Thymus (tissue), 11 donors: ENCODE results near the gene GALNTL6. TPM values are rescaled to one million over a fixed set of nuclear protein-coding genes. Genes with fewer than 3 reads are reported as not detected.
"Not testable (repeated sequence)": the region's sequence is repeated elsewhere in the genome, so short reads cannot be mapped to it uniquely, and the experiment has no call there.

ENCODE experiments used
- DNase-seq, 9 donors: peaks; one replicate each; pipeline ENCODE4 v3.0.0-alpha.2; 2013; ENCODE audit warnings: low spot score in 9 of 9, low read depth in 6 of 9, missing footprints in 1 of 9
- H3K27ac ChIP-seq, 2 donors: one replicate each; pipeline ENCODE4 v1.5.1; 2013; ENCODE audit warnings: control low read depth in 1 of 2, low read depth in 1 of 2, low read length in 1 of 2, mild to moderate bottlenecking in 1 of 2, moderate library complexity in 1 of 2
- H3K27me3 ChIP-seq, 2 donors: one replicate each; pipeline ENCODE4 v1.5.1; 2013; ENCODE audit warnings: low read length in 1 of 2; ENCODE audit not compliant: control insufficient read depth in 2 of 2, insufficient read depth in 1 of 2
- H3K36me3 ChIP-seq, 2 donors: one replicate each; pipeline ENCODE4 v1.5.1; 2013; ENCODE audit warnings: low read length in 1 of 2, mild to moderate bottlenecking in 1 of 2, moderate library complexity in 1 of 2; ENCODE audit not compliant: control insufficient read depth in 2 of 2, insufficient read depth in 2 of 2
- H3K4me1 ChIP-seq, 2 donors: one replicate each; pipeline ENCODE4 v1.5.1; 2013; ENCODE audit warnings: low read length in 2 of 2; ENCODE audit not compliant: control insufficient read depth in 2 of 2, insufficient read depth in 2 of 2
- H3K4me3 ChIP-seq, 2 donors: one replicate each; pipeline ENCODE4 v1.5.1; 2013; ENCODE audit warnings: low read length in 2 of 2, control low read depth in 1 of 2, mild to moderate bottlenecking in 1 of 2
- H3K9me3 ChIP-seq, 2 donors: one replicate each; pipeline ENCODE4 v1.5.1; 2013; ENCODE audit warnings: low read length in 1 of 2, mild to moderate bottlenecking in 1 of 2; ENCODE audit not compliant: control insufficient read depth in 2 of 2, insufficient read depth in 1 of 2
- WGBS: extraction: QIAGEN DNeasy Blood & Tissue Kit; methylation state at CpG from one replicate; pipeline ENCODE4 v1.1.7; 2013; 5-methylcytosine and 5-hydroxymethylcytosine counted together
- polyA plus RNA-seq: library from polyadenylated mRNA; stranded (reverse); fragments of 200-250 nt; gene quantifications from one replicate; pipeline ENCODE4 v1.2.3, GENCODE V29; 2013
- total RNA-seq: library from RNA; stranded (reverse); fragments of 120-200 nt; gene quantifications from one replicate; pipeline ENCODE4 v1.2.4, GENCODE V29; 2013
- donor health status: healthy.

The GALNTL6 gene
- total and polyA plus RNA-seq, 2 donors, result 0.05 TPM

DNA sequence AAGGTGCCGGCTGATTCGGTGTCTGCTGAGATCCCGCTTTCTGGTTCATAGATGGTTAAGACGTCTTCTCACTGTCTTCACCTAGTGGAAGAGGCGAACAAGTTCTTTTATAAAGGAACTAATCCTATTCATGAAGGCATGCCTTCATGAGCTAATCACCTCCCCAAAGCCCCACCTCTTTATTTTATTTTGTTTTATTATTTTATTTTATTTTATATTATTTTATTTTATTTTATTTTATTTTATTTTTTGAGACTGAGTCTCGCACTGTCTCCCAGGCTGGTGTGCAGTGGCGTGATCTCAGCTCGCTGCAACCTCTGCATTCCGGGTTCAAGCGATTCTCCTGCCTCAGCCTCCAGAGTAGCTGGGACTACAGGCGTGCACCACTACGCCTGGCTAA lies 615.8 kb downstream of the GALNTL6 start:
- H3K27me3 ChIP-seq, H3K4me3 ChIP-seq, H3K27ac ChIP-seq, H3K36me3 ChIP-seq, DNase-seq, H3K4me1 ChIP-seq, H3K9me3 ChIP-seq: not testable (repeated sequence)
- 97% methylated on average over 12 of the region's 12 CpGs for WGBS

DNA sequence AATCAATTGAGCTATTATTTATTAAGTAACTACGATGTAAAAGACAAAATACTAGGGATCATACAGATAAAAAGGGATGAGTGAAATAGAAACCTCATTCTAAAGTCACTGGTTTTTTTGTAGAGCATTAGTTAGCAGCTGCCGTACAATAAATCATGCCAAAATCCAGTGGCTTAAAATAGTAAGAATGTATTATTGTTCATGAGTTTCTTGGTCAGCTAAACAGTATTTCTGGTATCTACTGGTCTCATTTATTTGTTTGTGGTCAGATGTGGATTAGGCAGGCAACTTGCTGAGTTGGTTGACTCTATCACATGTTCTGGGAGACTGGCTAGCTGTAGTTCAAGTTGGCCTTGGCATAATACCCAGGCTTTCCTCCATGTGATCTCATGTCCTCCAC lies 667.3 kb downstream of the GALNTL6 start:
- 95% methylated on average over 2 of the region's 2 CpGs for WGBS

DNA sequence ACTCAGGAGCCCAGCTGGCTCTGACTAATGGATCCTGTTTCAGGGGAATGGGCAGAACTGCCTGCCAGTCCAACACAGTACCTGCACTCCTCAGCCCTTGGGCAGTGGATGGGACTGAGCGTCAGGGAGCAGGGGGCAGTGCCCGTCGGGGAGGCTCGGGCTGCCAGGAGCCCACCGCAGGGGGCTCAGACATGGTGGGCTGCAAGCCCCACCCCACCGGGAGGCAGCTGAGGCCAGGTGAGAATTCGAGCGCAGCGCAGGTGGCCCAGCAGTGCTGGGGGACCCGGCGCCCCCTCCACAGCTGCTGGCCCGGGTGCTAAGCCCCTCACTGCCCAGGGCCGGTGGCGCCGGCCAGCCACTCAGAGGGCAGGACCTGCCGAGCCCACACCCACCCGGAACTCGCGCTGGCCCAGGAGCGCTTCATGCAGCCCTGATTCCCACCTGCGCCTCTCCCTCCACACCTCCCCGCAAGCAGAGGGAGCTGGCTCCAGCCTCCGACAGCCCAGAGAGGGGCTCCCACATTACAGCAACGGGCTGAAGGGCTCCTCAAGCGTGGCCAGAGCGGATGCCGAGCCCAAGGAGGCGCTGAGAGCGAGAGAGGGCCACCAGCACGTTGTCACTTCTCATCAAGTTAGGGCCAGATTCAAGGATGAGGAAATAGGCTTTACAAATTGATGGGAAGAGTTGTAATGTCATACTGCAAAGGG lies 668.8 kb downstream of the GALNTL6 start:
- no peak overlapping the region for H3K27ac ChIP-seq
- WGBS, result 93% methylated on average over 30 of the region's 30 CpGs
- peaks cover 0 to 8% of the 10 kb centered on the region in 2 donors for H3K9me3 ChIP-seq
- H3K36me3 ChIP-seq, result no peaks in the 10 kb centered on the region
- no peaks in the 10 kb centered on the region for H3K4me1 ChIP-seq
- DNase-seq, result no peak
- no peak overlapping the region for H3K4me3 ChIP-seq
- no peaks in the 10 kb centered on the region for H3K27me3 ChIP-seq

More for the DNA sequence above, 667.3 kb downstream of the GALNTL6 start:
- Histone ChIP-seq H3K9me3 (peaks cover 0 to 8% of the 10 kb centered on the region in 2 donors), H3K27ac (no peak overlapping the region), H3K4me3 (no peak overlapping the region), H3K27me3 (no peaks in the 10 kb centered on the region), H3K4me1 (no peaks in the 10 kb centered on the region), H3K36me3 (no peaks in the 10 kb centered on the region)
- DNase-seq, result no peak

DNA sequence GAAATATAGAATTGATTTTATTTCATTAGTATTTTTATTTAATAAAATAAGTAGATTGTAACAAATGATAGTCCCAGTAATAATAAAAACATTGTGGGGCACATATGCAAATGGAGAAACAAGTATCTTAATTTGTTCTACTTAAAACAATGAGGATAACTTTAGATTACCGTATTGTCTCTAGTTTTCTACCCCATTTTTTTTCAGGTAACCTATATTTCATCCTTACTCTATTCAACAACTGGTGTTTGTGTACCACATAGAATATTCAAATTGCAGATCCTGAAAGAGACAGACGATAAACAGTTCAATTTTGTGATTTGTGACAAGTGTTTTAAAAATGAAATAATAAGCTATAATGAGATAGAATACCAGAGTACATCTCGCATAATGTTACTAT lies 671.8 kb downstream of the GALNTL6 start:
- H3K27ac ChIP-seq, result no peak overlapping the region
- H3K36me3 ChIP-seq, result no peaks in the 10 kb centered on the region
- H3K9me3 ChIP-seq, result peaks cover 1 to 8% of the 10 kb centered on the region in 2 donors
- no peak overlapping the region for H3K4me3 ChIP-seq
- H3K4me1 ChIP-seq, result no peaks in the 10 kb centered on the region
- no peak for DNase-seq
- no peaks in the 10 kb centered on the region for H3K27me3 ChIP-seq
- 95% methylated on average over 3 of the region's 3 CpGs for WGBS

DNA sequence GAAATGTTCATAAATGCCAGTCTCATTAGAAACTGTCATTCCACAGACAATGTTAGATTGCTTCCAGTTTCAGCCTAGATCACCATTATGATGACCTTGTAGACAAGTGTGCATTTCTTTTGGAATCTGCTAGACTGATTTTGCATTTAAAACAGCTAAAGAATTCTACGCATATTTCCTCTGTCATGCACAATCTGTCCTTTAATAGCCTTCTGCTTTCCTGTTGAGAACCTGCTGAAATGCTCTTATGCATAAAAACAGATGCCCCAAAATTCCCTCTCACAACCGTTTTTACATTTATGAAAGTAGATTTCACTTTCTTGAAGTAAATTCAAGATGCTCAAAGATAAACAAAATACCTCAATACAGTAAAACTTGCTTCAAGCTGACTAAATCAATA lies 673.3 kb downstream of the GALNTL6 start:
- Histone ChIP-seq H3K36me3 (no peaks in the 10 kb centered on the region), H3K9me3 (peaks cover 1 to 8% of the 10 kb centered on the region in 2 donors), H3K27me3 (no peaks in the 10 kb centered on the region), H3K4me3 (no peak overlapping the region), H3K27ac (no peak overlapping the region), H3K4me1 (no peaks in the 10 kb centered on the region)
- 96% methylated on average over 2 of the region's 2 CpGs for WGBS
- no peak for DNase-seq

DNA sequence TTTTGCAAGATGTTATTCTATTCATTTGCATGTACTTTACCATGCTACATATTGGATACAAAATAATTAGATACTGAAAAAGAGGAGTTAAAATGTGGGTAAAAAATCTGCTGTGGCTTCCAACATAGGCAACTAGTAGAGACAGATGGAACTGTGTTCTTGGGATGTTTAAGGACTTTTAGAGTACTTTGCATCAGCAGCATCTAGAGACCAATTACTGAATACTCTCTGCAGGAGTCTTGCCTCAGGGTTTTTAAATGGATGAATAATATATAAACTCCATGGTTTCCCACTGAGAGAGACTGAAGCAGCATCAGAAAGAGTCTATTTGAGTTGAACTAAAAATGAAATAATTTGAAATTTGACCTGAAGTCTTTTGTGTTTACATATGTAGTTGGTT lies 676.7 kb downstream of the GALNTL6 start:
- DNase-seq, result no peak
- Histone ChIP-seq H3K27me3 (no peaks in the 10 kb centered on the region), H3K4me1 (no peaks in the 10 kb centered on the region), H3K36me3 (no peaks in the 10 kb centered on the region), H3K27ac (no peak overlapping the region), H3K4me3 (no peak overlapping the region), H3K9me3 (peaks cover 0 to 1% of the 10 kb centered on the region in 2 donors)

DNA sequence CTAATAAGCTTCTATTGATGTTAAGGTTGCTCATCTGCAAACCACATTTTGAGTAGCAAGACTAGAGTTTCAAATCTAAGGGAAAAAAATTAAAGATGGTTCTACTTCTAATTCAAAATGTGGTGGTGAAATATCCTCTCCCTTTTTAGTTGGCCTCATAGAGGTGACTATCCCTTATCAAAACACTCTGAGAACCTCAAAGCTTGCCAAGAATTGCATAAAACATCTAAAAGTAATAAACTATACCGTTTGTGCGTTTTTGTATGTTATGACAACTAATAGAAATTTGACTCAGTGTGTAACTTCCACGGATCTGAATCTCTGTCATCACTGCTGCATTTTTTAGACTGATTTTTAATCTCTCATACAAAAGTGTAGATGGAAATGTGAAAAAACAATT lies 682.6 kb downstream of the GALNTL6 start:
- 87% methylated on average over 3 of the region's 3 CpGs for WGBS
- Histone ChIP-seq H3K9me3 (no peaks in the 10 kb centered on the region), H3K4me1 (no peaks in the 10 kb centered on the region), H3K27me3 (no peaks in the 10 kb centered on the region), H3K4me3 (no peak overlapping the region), H3K36me3 (no peaks in the 10 kb centered on the region), H3K27ac (no peak overlapping the region)
- no peak for DNase-seq

DNA sequence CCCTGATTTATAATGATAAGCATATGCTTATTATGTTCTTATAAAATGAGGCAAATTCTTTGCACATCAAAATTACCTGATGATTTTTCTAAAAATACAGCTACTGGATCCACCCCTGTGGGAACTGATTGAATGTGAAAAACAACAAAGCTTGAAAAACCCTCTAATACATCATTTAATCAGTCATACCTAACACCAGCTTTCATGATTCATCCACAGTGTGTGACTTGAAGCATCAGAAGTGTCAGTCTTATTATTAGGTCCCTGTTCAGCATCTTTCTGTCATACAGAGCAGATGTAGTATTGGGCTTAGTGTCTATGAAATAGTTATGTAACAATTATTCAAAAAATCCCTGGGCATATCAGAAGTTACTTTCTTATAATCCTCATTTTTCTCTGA lies 684.1 kb downstream of the GALNTL6 start:
- Histone ChIP-seq H3K27me3 (no peaks in the 10 kb centered on the region), H3K4me1 (no peaks in the 10 kb centered on the region), H3K36me3 (no peaks in the 10 kb centered on the region), H3K27ac (no peak overlapping the region), H3K4me3 (no peak overlapping the region), H3K9me3 (no peaks in the 10 kb centered on the region)
- DNase-seq, result no peak

DNA sequence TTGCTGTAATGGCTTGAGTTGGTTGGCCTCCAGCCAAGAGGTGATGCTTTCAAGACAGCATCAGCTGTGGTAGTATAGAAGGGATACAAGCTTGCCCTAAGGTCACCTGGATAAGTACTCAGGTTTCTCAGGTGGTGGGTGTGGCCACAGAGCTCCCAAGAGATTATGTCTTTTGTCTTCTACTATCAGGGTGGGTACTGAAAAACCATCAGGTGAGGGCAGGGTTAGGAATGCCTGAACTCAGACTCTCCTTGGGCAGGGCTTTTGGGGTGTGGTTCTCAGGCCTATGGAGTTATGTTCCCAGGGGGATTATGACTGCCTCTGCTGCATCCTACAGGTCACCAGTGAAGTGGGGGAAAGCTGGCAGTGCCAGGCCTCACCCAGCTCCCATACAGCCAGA lies 700.8 kb downstream of the GALNTL6 start:
- H3K27ac ChIP-seq, result no peak overlapping the region
- H3K9me3 ChIP-seq, result no peaks in the 10 kb centered on the region
- no peaks in the 10 kb centered on the region for H3K27me3 ChIP-seq
- no peak overlapping the region for H3K4me3 ChIP-seq
- DNase-seq, result no peak
- H3K36me3 ChIP-seq, result no peaks in the 10 kb centered on the region
- no peaks in the 10 kb centered on the region for H3K4me1 ChIP-seq

DNA sequence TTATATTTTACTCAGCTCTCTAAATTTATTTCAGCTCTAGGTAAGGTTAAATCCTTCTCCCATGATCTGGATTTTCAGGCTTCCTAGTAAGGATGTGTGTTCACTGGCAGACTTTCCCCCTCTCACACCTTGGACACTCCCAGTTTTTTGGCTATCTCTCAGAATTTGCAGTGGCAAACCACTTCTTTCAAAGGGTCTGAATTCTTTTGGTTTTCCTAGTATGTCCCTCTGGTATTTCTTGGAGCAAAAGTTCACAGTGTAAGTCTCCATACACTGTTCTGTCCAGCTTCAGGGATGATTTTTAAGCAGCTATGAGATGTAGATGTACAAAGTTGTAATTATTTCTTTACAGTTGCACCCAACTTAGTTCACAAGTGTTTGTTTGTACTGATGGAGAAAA lies 701.6 kb downstream of the GALNTL6 start:
- H3K27me3 ChIP-seq, result no peaks in the 10 kb centered on the region
- H3K36me3 ChIP-seq, result no peaks in the 10 kb centered on the region
- no peak overlapping the region for H3K4me3 ChIP-seq
- no peaks in the 10 kb centered on the region for H3K9me3 ChIP-seq
- no peaks in the 10 kb centered on the region for H3K4me1 ChIP-seq
- no peak overlapping the region for H3K27ac ChIP-seq
- no peak for DNase-seq
